Muscle of back (tissue), 11 donors: ENCODE measurements around the gene NPY4R. TPM values are rescaled to one million over a fixed set of nuclear protein-coding genes. Genes with fewer than 3 reads are reported as not detected.
"Not testable (repeated sequence)": the region's sequence is repeated elsewhere in the genome, so short reads cannot be mapped to it uniquely, and the experiment has no call there.

Source experiments
- DNase-seq, 3 donors: peaks; one replicate each; pipeline versions ENCODE4 v3.0.0 to v3.0.0-alpha.2; 2013
- polyA plus RNA-seq, 10 donors: library from polyadenylated mRNA; unstranded; fragments of 120-200 nt; gene quantifications; one replicate each; pipeline ENCODE4 v1.2.1, GENCODE V29; 2013; ENCODE audit not compliant: insufficient read length in 10 of 10

Gene NPY4R
- polyA plus RNA-seq, 10 donors = 0.07 to 0.38 (median 0.23) TPM; not detected in 6

DNA sequence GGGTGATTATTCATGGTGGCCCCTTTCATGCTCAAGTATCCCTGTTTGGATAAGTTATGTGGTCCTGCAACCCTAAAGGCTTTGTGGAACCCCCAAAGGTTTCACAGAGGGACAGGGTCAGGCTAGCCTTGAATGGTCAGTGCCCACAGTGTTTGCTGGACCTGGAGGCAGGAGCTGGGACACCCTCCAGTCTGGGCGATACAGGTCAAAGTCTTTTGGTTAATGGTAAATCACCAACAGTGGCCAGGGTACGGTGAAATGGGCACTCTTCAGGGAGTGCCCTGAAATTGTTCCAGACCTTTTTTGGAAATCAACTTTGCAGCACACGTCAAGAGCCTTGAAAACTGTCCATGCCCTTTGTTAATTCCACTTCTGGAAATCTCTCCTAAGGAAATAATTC is 8.7 kb downstream of the NPY4R start:
- DNase-seq = not testable (repeated sequence)

DNA sequence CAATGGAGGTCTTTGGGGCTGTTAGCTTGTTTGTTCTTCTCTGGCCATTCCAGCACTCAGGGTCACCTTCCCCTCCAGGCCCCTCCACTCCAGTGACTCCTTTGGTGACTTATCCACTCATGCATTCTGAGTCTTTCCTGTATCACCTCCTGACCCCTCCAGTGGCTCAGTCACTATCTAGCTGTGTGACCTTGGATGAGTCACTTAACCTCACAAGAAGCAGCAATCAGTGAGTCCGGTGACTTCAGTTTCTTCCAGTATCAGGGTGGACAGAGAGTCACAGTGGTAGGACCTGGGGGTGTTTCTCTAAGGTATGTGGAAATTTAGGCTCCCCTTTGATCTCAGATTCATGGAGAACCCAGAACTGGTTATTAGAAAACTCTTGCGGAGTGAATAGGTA is 9.8 kb downstream of the NPY4R start:
- DNase-seq = not testable (repeated sequence)

DNA sequence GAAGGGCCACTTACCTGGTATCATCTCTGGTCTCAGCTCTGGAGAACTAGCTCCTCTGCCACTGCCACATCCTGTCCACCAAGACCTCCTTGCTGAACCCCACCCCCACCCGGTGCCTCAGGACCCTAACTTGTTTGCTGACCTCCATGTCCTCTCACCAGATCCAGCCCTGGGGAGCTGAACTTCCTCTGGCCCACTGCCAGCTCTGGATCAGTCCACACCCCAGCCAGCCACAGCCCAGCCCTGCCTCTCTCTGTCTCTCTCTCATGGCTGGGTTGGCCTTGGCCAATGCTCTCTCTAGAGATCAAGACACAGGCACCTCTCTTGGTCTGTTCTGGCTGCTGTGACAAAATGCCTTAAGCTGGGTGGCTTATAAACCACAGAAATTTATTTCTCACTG is 14.4 kb downstream of the NPY4R start:
- DNase-seq = not testable (repeated sequence)

DNA sequence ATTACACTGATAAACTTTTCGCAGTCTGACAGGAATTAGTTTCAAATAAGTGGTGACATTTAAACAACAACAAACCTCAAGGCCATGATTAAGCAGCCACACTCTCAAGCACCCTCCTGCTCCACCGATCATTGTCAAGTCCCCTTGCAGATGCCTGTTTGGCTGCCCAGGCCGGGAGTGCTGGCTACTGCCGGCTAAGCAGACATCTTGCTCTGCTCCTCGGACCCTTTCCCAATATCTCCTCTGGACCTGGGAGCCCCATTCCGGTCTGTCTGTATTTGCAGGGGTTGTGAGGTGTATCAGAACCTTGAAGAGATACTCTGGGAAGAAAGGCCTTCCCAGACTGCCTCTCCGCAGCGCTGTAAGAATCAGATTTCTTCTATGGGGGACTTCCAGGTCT is 14.9 kb downstream of the NPY4R start:
- DNase-seq = not testable (repeated sequence)

DNA sequence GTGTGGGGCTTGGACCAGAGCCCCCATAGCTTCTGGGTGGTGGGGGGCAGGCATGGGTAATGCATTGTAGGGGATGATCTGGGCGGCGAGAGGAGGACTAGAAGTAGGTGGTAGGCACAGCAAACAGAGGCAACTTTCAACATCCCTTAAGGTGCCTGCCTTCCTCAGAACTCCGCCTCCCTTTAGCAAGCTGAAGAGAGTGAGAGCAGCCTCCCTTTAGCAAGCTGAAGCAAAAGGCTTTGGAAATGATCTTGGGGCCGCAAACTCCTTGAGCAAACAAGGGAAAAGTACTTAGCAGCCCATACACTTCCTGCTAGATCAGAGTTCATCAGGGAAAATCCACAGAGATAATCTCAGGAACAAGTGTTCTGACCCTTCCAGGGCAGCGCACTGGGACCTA is 18.3 kb downstream of the NPY4R start:
- not testable (repeated sequence) for DNase-seq

DNA sequence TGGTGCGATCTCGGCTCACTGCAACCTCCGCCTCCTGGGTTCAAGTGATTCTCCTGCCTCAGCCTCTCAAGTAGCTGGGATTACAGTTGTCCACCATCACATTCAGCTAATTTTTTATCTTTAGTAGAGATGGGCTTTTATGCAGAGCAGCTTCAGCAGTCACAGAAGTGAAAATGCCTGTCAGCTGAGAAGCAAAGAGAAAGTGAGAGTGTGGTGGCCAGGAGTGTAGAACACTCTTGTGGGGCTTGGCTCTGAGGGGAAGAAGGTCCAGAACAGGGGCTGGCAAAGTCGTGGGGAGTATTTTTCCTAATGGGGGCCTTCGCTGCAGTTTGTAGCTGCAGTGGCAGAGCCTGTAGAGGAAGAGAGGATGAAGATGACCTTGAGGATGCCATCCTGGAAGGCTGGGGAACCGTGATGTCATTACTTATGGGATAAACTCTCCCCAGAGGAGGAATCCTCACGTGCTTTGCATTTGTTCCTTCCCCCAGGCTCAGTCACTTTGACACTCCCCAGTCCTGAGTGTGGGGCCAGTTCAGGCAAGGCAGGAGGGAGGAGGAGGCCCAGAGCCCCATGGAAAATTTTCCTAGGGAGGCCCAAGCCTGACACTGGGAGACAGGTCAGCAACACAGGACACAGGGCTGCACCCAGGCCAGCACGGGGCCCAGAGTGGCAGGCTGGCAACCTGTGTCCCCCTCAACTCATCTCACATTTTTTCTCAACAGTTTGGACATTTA is 20.2 kb downstream of the NPY4R start:
- DNase-seq = not testable (repeated sequence)

DNA sequence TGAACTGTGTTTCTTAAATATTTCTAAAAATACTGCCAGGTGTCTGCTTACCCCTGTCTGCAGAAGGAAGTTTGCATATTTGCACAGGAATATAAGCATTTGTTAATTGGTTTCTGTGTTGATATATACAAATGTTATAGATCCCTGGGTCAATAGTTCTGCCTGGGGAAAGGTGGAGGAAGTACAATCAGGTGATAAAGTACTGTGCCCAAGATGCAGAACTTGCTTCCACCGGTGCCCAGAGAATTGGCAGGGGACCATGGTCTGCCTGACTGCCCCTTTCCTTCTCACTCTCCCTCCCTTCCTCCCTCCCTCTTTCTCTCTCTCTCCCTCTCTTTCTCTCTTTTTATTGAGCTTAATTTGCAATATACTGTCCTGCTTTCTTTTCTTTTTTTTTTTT is 22.3 kb downstream of the NPY4R start:
- DNase-seq = not testable (repeated sequence)

DNA sequence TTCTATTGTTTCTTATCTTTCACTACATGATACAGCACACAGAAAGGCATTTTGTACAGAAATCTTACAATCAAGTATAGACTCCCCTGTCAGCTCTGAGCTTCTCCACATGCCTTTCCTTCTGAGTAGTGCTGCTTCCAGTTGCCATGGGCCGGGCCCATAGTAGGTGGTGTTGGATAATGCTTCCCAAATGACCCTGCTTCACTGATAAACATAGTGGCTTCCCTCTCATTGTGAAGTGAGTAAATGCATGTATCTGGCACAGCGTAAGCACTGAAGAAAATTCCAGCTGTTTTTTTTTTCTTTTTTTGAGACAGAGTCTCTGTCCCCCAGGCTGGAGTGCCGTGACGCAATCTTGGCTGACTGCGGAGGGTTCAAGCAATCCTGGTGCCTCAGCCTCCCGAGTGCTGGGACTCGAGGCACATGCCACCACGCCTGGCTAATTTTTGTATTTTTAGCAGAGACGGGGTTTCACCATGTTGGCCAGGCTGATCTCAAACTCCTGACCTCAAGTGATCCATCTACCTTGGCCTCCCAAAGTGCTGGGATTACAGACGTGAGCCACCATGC is 23.0 kb downstream of the NPY4R start:
- not testable (repeated sequence) for DNase-seq

DNA sequence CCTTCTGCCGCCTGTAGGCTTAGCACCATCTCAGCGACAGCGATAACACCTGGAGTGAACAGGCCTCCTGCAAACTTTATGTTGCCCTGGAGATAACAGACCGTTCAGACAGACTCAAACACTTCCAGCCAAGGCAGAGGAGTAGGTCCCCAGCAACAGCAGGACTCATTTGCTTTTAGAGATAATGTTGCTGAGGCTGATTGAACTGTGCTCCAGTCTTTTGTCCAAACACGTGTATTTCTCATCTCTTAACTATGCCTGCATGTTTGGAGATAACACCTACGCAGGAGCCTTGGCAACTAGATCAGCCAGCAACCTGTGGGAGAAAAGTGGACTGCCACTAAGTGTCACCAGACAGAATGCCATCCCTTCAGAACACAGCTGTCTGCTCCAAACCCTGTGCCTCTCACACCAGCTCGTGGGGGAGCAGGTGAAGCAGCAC is 23.9 kb downstream of the NPY4R start:
- not testable (repeated sequence) for DNase-seq

DNA sequence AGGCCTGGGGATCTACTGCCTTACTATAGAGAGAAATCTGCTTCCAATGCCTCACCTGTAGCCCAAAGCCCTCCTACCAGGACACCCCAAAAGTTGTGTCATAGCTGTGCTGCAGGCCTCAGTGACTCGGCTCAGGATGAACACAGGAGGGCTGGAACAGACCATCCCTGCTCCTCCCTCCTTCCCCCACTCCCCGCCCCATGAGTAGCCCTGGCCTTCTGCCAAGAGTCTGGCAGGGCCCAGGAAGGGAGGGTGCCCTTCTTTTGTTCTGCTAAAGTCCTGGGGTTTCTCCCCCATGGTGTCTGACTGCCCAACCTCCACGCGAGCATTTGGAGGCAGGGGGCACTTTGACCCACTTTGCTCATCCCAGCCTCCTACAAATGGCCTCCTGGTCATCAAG is 24.8 kb downstream of the NPY4R start:
- DNase-seq = not testable (repeated sequence)

DNA sequence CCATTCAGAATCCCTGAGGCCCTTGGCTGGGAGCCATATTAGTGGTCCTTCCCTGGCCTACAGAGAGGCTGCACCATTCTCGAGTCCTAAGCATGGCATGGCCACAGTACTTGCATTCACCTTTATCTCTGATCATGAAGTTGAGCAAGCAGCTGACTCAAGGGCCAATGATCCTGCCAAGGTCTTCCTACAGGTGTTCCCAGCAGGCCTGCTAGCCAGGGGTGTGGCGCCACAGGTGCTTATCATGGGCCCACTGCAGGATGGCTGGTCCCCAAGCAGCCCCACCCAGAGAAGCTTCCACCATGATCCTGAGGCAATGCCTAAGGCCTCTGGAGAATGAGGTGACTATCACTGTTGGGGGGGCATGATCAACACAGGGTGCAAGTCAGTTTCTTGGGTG is 42.2 kb downstream of the NPY4R start:
- not testable (repeated sequence) for DNase-seq

DNA sequence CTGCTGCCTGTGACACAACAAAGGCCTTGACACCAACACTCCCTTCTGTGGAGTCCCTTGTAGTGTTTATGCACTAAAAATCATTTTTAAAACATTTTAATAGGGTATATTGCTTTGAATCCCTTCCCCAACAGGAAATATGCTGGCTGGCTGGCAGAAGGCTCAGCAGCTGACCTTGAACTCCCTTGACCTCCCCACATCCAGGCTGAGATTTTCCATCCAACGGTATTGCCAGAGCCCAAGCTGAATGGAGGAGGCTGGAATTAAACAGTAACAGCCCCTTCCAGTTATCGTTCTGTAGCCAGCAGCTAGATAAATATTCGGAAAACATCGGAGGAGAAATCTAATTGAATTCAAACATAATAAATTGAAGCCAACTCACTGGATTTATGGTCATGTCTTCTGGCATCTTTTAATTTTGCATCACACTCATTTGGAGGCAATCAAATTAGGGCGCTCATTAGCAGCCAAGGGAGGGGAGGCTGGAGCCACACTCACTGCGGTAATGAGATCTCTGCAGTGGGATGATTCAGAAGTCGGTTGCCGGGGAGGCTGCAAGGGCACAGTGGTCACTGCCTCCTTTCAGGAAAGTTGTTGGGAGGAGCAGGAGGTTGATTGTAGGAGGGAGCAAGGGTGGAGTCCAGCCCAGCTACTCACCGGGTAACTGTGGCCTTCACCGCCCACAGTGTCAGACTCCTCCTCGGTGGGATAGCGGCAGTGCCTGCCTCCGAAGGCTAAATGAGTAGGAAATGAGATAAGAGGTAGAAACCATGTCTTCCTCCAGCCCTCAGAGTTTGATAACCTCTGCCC is 46.0 kb downstream of the NPY4R start:
- DNase-seq = not testable (repeated sequence)

DNA sequence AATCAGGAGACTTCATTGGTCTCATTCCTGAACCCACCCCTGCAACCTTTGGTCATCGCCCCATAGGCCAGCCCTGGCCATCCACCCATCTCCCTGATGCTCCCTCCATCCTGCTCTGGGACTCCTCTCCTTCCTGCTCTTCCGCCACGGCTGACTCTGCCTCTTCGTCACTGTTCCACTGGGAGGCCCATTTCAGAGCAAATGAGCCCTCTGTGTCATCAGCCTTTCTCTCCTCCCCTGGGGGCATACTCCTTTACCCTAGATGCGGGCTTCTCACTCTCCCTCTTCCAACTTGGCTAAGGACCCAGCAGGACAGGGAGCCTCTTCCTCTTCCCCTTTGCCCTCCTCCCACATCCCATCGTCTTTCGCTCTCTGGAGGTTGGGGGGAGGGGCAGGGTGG is 47.5 kb downstream of the NPY4R start:
- DNase-seq = not testable (repeated sequence)

DNA sequence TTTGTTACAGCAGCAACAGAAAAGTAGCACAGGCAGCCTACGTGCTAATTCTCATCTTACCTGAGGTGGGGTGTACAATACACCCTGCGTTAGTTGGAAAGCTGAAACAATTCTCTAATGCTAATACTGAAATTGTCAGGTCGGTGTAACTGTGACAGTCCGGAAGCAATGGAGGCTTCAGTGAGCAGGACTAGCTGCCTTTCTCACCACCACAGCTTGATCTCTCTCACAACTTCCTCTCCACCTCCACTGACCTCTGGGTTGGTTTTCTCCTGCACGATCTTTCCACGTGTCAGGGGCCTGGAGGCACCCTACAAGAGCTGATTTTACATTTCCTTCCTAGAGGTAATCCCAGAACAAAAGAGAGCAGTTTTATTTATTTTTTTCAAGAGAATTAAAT is 50.5 kb downstream of the NPY4R start:
- not testable (repeated sequence) for DNase-seq

DNA sequence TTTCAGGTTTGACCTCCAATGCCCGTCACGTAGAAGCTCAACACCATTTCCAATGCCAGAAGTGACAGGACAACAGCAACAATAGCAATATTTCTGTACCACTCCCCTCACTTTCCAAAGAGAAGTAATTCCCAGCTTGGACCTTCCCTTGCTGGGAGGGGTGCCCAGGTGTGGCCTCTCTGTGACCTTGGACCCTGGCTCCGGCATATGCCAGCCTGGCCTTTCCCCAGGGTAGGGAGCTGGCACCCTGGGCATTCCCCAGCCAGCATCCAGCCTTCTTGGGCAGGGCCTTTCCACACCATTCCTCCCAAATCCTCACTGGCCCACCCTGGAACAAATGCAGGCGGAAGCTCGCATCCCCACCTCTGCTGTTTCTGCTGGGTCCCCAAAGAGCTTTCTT is 53.1 kb downstream of the NPY4R start:
- not testable (repeated sequence) for DNase-seq

DNA sequence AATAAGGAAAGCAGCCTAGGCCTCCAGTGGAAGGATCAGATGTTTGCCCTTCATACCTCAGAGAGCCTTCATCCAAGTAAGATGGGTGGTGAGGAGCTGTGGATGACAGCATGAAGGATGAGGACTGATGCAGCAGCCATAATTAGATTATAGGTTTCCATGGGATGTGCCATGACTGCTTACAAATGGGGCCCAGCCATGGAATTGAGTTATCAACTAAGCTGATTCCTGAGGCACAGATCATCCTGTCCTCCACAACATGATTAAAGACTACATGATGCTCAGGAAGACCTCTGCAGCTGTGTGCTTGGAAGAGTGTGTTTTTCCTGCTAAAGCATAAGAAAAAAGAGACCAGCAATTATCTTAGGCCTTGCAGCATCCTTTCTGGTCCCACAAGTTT is 54.6 kb downstream of the NPY4R start:
- not testable (repeated sequence) for DNase-seq

Other genes with a start within 250 kb of the NPY4R start
- under 1 TPM in 2 of 10 donors, not detected in 8; 0.11 to 0.21 TPM for gene ANTXRL, start 179.0 kb downstream of the NPY4R start, polyA plus RNA-seq
- 1 to 10 TPM in 2 of 10 donors, under 1 TPM in 2, not detected in 6; 0.16 to 4.0 (median 1.6) TPM for gene ANXA8L1, start 90.2 kb downstream of the NPY4R start, polyA plus RNA-seq
- under 1 TPM in 9 of 10 donors, not detected in 1; 0.09 to 0.63 (median 0.26) TPM for gene GPRIN2, start 90.7 kb upstream of the NPY4R start, polyA plus RNA-seq
- 1 to 10 TPM; 2.1 to 8.2 (median 4.1) TPM for gene SYT15, start 113.2 kb upstream of the NPY4R start, polyA plus RNA-seq